GM18507 (cell line): ENCODE data around the gene HYOU1.
"Not testable (repeated sequence)": the region's sequence is repeated elsewhere in the genome, so short reads cannot be mapped to it uniquely, and the experiment has no call there.

Experiments
- DNase-seq: peaks from one replicate; pipeline ENCODE4 v3.0.0; 2011; ENCODE audit warnings: low read depth; ENCODE audit not compliant: insufficient read length; ENCODE audit errors: extremely low spot score
- FAIRE-seq: peaks from 2 replicates; lab custom pipeline; 2011; peaks lifted over from hg19 to GRCh38; lab: Jason Lieb, UNC

Gene HYOU1

GRCh38 chr11:119051440-119052162 is 5.4 kb downstream of the HYOU1 start:
- FAIRE-seq (peak; percentile 85), DNase-seq (no peak)

- DNase-seq (no peak), FAIRE-seq (no peak)
Observed at GRCh38 chr11:119049081-119049480, 7.9 kb downstream of the HYOU1 start.

GRCh38 chr11:119048644-119049043 is 8.4 kb downstream of the HYOU1 start:
- no peak for DNase-seq
- FAIRE-seq = no peak

- no peak for DNase-seq
- no peak for FAIRE-seq
Observed at GRCh38 chr11:119047205-119047604, 9.8 kb downstream of the HYOU1 start.

GRCh38 chr11:119046489-119046888 is 10.5 kb downstream of the HYOU1 start:
- FAIRE-seq = no peak

GRCh38 chr11:119044708-119045107 is 12.3 kb downstream of the HYOU1 start:
- FAIRE-seq (no peak), DNase-seq (no peak)

More at GRCh38 chr11:119046489-119046888, 10.5 kb downstream of the HYOU1 start:
- no peak for DNase-seq

GRCh38 chr11:119042927-119043326 is 14.1 kb downstream of the HYOU1 start:
- DNase-seq (no peak), FAIRE-seq (no peak)

- DNase-seq = no peak
- peak; percentile 26 for FAIRE-seq
Observed at GRCh38 chr11:119041821-119042514, 15.0 kb downstream of the HYOU1 start.

GRCh38 chr11:119039471-119039870 is 17.5 kb downstream of the HYOU1 start:
- not testable (repeated sequence) for DNase-seq, FAIRE-seq

- FAIRE-seq = no peak
Observed at GRCh38 chr11:119038884-119039283, 18.1 kb downstream of the HYOU1 start.

GRCh38 chr11:119034813-119035212 is 22.2 kb downstream of the HYOU1 start:
- no peak for DNase-seq
- FAIRE-seq = no peak

More at GRCh38 chr11:119038884-119039283, 18.1 kb downstream of the HYOU1 start:
- DNase-seq = no peak

- not testable (repeated sequence) for FAIRE-seq, DNase-seq
Observed at GRCh38 chr11:119033421-119033820, 23.6 kb downstream of the HYOU1 start.

GRCh38 chr11:119031912-119032280 is 25.1 kb downstream of the HYOU1 start:
- no peak for FAIRE-seq
- no peak for DNase-seq

- FAIRE-seq (peak; percentile 97), DNase-seq (peak; percentile 98)
Observed at GRCh38 chr11:119030329-119031047, 26.5 kb downstream of the HYOU1 start, which contains the start of gene SLC37A4. TSS of gene SLC37A4 (minus strand) at chr11:119030877.

GRCh38 chr11:119030029-119030328 is 27.0 kb downstream of the HYOU1 start:
- DNase-seq = no peak
- no peak for FAIRE-seq

- DNase-seq (no peak), FAIRE-seq (peak; percentile 52)
Observed at GRCh38 chr11:119029340-119030028, 27.5 kb downstream of the HYOU1 start.

GRCh38 chr11:119029069-119029339 is 28.0 kb downstream of the HYOU1 start:
- DNase-seq (no peak), FAIRE-seq (no peak)

- no peak for FAIRE-seq
- DNase-seq = no peak
Observed at GRCh38 chr11:119028346-119029068, 28.5 kb downstream of the HYOU1 start.

- DNase-seq (no peak), FAIRE-seq (no peak)
Observed at GRCh38 chr11:119027561-119028345, 29.3 kb downstream of the HYOU1 start.
